Stimulated activated naive CD8-positive, alpha-beta T cell treated with anti-CD3 and anti-CD28 coated beads, Interleukin-15, Interleukin-2, amounts not matched to agents 100 U/mL and 50 U/mL, for 24 hours (primary cell): ENCODE measurements around the gene ZNF804B.

ENCODE experiments used
- ATAC-seq: fragments of 150-1000 bp; cut with Tn5 transposase; one replicate; pipeline ENCODE4 v1.10.0; 2021
- DNase-seq: peaks from one replicate; pipeline ENCODE4 v3.0.0; 2021

Gene ZNF804B

DNA sequence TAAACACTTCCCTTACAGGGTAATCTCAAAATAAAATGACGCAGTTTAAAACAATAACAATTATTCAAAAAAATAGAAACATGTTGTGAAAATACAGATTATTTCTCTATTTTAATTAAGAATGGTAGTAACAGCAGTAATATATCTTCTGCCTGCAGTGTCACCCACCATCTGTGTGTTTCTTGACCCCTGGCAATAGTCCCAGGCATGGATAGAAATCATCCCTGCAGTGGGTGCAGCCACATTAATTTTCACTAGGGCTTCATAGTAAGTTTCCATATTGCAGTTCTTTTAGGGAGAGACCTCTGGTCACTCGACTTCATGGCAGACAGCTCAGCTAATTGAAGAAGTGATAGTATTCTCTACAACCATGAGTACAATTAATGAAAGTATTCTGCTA, 506.1 kb downstream of the ZNF804B start:
- ATAC-seq: no peak
- DNase-seq: no peak

DNA sequence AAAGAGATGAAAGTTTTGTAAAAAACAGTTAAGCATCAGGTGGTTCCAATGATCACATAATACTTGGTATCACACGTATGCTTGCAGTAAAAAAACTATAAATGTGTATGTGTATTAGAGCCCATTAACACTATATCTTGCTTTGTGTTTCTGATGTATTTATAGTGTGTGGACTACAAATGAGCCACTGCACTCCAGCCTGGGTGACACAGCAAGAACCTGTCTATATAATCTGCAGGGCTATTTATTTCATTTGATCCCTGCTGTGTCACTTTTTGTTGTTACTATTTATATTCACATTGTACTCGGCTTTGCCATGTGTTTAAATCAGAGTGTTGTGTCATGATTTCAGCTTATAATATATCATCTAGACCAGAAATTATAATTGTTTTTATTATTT, 523.8 kb downstream of the ZNF804B start:
- no peak for ATAC-seq
- no peak for DNase-seq

DNA sequence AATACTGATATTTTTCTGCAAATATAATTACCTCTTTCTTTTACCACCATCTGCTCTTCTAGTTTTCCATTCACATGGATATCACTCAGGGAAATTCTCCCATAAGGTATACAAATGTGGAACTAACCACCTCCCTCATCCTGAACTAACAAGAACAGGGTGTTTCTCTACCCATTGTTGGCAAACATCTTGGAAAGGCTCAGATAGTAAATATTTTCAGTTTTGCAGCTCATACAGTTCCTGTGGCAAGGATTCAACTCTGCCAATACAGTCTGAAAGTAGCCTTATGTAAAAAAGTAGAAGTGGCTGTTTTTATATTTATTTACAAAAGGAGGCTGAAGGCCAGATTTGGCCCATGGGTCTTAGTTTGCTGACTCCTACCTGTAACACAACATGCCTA, 549.0 kb downstream of the ZNF804B start:
- ATAC-seq: no peak
- DNase-seq: no peak

DNA sequence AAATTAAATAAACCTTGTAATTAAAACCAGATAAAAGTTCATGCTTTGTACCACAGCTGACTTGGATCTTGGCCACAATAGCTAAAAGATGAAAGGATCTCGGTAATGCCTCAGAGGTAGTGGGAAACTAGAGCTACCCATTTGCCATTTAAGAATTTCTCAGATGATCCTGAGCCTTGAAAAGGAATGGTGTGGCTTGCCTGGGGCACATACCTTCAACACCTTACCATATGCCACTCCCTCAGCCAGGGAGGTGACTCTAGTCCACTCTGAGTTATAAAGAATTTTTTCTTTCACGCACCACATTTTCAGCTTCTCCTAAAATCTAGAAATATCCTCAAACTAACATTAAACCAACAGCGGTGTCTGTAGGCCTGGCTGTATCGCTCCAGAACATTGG, 552.4 kb downstream of the ZNF804B start:
- no peak for DNase-seq
- no peak for ATAC-seq

DNA sequence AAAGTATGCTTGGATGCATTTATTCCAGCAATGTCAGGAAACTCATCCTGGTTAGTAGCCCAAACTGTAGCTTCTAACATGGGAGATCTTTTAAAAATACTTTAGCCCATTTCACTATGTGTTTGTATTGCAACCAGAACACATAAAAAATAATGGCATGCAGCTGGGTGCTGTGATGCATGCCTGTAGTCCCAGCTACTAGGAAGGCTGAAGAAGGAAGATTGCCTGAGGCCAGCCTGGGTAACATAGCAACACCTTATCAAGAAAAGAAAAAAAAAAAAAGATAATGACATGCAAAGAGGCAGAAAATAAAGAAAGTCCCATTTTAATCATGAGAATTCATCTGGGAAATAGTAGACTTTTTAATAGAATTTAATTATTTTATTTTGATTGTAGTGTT, 553.1 kb downstream of the ZNF804B start:
- DNase-seq: no peak
- no peak for ATAC-seq

DNA sequence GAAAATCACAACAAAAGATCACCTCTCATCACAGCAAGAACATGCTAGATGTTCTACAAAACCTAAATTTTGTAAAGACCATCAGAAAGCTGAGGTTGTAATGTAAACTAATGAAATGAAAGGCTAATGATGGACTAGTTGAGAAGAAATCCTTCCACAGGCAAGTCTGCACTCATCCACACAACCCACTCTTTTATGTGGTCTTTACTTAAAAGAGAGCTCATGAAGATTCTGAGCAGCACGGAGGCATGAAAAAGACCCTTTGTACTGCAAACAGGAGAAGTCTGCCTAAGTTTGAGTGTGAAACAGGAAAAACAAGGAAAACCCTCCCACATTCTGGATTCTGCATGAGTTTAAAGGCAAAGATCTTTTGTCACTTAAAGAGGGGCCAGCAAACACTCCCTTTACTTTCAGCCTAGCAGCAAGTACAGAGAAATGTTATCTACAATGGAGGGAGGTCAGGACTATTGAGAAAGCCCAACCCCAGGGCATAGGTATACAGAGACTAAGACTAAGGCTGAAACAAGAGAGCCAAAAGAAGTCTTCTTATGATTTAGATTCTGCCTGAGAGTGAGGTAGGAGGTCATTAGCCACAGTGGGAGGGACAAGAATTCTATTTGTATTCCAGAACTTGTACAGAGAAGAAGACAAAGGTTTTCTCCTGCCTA, 557.2 kb downstream of the ZNF804B start:
- DNase-seq (no peak), ATAC-seq (no peak)

DNA sequence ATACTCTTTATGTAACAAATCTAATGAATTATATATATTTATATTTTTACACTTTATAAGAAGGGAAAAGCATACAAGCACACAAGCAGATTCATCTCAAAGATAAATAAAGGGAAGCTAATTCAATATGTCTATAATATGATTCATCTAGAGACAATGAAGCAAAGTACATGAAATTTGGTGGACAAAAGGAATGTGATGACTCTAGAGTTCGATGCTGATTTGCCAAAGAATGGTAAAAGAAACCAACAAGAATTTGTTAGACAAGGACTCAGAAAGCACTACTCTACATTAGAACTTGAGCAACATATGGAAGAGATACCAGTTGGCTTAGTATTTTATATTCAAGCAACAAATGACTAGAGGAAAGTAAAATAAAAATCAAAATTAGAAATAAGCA, 572.5 kb downstream of the ZNF804B start:
- ATAC-seq (no peak), DNase-seq (no peak)

DNA sequence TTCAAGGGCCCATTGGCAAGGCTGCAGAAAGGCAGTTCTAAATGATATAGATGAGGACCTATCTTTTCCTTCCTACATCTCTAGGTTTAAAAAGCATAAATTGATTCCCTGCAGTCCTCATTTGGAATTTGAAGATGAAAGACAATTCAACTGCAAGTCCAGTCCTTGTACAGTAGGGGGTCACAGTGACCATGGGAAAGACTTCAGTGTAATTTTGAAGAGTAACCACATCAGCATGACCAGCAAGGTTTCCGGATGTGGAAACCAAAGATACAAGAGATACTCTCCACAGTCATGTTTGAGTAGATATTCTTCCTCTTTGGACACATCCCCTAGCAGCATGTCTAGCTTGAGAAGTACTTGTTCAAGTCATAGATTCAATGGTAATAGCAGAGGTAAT, 575.3 kb downstream of the ZNF804B start:
- no peak for ATAC-seq
- no peak for DNase-seq

DNA sequence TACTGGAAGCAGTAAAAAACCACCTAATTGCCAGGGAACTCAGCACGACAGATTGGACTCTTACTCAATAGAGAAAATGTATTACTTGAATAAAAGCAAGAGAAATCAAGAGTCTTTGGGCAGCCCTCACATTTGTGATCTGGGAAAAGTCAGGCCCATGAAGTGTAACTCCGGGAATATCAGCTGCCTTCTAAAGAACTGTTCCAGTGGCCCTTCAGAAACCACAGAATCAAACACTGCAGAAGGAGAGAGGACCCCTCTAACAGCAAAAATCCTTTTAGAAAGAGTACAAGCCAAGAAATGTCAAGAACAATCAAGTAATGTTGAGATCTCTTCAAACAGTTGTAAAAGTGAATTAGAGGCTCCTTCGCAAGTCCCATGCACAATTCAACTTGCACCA, 576.0 kb downstream of the ZNF804B start:
- ATAC-seq (no peak), DNase-seq (no peak)

DNA sequence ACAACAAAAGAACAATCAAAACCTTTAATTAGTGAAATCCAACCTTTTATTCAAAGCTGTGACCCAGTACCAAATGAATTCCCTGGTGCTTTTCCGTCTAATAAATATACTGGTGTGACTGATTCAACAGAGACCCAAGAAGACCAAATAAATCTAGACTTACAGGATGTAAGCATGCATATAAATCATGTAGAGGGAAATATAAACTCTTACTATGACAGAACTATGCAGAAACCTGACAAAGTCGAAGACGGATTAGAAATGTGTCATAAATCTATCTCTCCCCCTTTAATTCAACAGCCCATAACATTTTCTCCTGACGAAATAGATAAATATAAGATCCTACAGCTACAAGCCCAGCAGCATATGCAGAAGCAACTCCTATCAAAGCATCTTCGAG, 576.6 kb downstream of the ZNF804B start:
- ATAC-seq (no peak), DNase-seq (no peak)

DNA sequence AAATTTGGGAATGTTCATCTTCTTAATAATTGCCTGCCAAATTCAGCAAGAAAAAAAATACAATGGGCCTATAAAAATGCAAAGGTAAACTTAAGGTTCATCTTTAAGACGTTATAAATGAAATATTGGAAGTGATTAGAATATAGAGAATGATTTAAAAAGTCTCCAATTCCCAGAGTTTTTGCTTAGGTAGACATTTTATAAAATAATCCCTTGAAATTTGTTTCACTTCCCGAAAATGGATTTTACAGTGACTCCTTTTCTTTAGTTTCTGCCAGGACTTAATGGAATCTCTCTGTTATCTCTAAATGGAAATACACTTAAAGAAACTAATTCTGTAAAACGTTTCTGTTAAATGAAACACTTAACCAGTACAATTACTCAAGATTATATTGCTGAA, 580.2 kb downstream of the ZNF804B start:
- ATAC-seq (no peak), DNase-seq (no peak)

DNA sequence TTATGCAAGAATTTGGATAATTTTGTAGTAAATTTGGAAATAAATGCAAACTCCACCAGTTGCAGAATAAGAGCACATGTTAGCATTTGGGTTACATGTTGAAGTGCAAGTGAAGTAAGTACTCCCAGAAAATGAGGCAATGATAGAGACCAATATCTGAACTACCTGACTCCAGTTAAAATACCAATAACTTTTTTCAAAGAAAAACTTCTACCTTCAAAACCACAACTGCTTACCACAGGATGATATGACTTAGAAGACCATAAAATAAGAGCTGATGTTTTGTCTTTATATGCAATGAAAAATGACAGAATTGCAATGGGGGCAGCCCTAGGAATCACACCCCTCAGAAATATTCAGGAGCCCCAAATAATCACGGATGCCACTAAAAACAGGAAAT, 597.6 kb downstream of the ZNF804B start:
- DNase-seq: no peak
- no peak for ATAC-seq

DNA sequence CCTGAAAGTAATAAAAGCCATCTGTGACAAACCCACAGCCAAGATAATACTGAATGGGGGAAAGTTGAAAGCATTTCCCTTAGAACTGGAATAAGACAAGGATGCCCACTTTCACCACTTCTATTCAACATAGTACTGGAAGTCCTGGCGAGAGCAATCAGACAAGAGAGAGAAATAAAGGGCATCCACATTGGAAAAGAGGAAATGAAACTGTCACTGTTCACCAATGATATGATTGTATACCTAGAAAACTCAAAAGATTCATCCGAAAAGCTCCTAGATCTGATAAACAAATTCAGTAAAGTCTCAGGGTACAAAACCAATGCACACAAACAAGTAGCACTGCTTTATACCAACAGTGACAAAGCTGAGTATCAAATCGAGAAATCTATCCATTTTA, 617.7 kb downstream of the ZNF804B start:
- ATAC-seq (no peak), DNase-seq (no peak)

DNA sequence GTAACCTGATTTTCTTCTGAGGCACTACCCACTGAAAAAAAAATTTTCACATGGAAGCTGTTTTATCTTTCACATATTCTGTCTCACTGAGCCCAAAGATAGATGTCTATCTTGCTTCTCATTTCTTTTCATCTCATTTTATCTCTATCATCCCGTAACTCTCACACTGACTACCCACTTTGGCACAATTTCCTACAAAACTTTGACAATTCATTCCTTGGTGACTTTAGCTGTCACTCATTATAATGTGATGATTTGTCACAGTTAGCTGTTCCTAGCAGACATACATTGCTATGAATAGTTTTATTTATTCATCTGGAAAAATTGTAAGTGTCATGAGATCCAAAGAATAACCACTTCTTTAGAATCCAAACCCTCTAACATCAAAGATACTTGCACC, 625.9 kb downstream of the ZNF804B start:
- DNase-seq (no peak), ATAC-seq (no peak)
